GDM1 (cell line): ENCODE results near the gene TSBP1.
"Not testable (repeated sequence)": the region's sequence is repeated elsewhere in the genome, so short reads cannot be mapped to it uniquely, and the experiment has no call there.

Source experiments
- DNase-seq: peaks from one replicate; lab custom pipeline; 2025; lab: John Stamatoyannopoulos, UW

TSBP1 gene

DNA sequence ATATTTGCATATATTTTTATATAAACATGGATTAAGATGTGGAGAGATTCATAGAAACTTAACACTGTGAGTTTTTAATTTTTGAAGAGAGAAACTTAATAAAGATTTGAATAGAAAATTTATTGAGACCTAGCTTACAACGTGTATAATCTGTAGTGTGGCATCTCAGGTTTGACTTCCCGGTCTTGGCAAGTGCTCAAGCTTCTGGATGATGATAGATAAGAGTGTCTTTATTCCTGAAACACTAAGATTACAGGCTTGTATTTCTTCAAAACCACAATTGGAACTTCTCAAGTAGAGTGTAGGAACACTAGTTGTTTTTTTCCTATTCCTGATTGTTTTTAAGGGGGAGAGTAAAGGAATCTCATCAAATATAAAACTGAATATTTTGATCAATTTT lies 83.3 kb downstream of the TSBP1 start:
- no peak for DNase-seq

DNA sequence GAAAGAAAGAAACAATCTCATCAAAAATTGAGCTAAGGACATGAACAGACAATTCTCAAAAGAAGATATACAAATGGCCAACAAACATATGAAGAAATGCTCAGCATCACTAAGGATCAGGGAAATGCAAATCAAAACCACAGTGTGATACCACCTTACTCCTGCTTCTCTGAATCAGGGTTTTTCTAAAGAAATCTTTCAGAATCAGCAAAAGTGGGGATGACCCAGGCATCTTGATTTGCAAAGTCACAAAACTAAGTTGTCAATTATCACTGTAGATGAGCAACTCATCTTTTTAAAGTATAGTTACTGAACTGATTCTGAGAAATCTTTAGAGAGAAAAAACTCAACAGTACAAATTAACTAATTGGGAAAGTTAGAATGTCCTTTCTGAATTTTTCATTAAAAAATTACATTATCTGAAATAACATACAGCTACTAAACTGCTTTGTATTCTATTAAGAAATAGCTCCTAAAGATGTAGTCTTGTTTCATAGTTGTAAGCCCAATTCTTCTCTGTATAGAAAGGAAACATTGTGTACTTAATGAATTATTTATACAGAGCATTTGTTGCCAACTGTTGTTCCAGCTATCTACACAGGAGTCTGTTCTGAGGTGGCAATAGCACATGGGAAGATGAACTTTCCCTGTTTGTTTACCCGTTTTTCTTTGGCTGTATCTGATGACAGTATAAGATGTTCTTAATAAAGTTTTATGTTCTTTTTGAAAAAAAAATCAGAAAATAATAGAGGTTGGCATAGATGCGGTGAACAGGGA lies 97.7 kb downstream of the TSBP1 start:
- not testable (repeated sequence) for DNase-seq

DNA sequence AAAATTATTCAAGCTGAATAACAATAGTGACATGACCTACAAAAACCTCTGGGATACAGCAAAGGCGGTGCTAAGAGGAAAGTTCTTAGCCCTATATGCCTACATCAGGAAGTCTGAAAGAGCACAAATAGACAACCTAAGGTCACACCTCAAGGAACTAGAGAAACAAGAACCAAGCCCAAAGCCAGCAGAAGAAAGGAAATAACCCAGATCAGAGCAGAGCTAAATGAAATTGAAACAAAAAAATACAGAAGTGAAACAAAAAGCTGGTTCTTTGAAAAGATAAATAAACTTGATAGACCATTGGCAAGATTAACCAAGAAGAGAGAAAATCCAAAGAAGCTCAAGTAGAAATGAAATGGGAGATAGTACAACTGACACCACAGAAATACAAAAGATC lies 100.3 kb downstream of the TSBP1 start:
- DNase-seq, result no peak

DNA sequence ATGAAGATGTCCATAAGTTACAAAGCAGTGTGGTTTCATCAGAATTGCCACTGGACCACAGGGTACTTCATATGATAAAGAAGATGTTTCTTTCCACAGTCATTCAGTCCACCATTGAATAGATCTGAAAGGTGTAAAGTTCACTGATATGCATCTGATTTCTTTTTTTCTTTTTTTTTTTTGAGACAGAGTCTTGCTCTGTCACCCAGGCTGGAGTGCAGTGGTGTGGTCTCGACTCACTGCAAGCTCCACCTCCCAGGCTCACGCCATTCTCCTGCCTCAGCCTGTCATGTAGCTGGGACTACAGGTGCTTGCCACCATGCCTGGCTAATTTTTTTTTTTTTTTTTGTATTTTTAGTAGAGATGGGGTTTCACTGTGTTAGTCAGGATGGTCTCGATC lies 103.2 kb downstream of the TSBP1 start:
- DNase-seq, result not testable (repeated sequence)

- DNase-seq, result no peak
Observed at GRCh38 chr6:32267035-32267434, 104.7 kb downstream of the TSBP1 start.

- not testable (repeated sequence) for DNase-seq
Observed at GRCh38 chr6:32257262-32257661, 114.4 kb downstream of the TSBP1 start.

GRCh38 chr6:32255199-32256153 lies 116.2 kb downstream of the TSBP1 start:
- DNase-seq, result no peak

DNA sequence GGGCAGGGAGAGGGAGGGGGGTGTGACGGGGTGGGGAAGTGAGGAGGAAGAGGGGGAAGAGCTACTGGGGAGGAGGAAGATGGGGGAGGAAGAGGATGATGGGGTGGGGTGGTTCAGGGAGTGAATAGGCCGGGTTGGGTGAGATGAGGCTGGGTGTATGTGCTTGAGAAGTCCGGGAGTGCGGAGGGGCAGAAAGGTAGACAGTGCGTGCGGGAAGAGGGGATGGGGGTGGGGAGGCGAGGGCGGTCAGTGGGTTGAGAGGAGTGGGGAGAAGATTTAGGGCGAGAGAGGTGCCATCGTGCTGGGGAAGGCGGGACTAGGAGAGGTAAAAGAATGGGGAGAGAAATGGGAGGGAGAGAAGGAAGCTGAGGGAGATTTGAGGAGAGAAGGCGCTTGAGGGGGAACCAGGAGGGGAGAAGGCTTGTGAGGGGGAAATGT lies 116.9 kb downstream of the TSBP1 start:
- DNase-seq, result no peak

DNA sequence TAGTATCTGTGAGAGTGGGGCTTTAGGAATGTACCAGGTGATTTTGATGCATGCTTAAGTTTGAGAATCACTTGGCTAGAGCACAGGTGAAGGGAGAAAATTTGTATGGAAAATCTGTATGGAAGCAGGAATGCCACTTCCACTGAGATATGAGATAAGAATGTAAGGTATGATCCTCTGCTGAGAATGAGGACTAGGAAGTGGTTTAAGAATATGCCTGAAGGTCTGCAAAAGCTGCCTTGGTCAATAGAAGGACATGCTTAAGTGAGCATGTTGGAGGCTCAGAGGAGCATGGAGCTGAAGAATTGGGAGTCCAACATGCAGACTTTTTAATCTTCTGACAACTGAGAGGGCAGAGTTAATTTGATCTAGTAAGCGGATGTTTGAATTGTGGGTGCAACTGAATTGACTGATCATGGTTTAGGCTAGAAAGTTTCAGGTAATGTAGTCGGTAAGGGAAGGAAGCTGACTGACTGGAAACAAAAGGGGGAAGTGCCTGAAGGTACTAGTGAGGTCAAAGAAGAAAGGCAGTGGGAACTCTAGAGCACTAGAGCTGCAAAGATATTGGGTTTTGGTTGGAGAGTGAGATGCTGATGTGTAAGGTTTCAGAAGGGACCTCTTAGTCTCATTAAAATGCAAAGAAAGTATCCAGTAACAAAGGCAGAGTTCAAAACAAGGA lies 119.2 kb downstream of the TSBP1 start:
- DNase-seq, result no peak

DNA sequence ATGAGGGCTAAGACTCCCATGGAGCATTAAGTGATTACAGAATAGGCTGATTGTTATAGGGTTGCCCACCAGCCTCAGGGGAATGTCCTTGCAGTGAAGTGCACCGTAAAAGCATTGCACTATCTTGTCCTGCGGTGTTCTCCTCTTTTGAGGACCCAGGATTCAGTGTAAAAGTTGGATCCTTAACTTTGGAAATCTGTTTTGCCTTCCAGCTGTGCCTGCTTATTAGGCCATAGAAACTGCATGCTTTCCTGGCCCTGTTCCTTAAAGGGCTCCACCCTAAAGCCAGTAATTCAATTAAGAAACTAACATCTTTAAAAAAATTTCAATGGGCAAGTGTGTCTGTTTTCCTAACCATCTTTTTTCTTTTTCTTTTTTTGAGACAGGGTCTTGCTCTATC lies 122.4 kb downstream of the TSBP1 start:
- no peak for DNase-seq

DNA sequence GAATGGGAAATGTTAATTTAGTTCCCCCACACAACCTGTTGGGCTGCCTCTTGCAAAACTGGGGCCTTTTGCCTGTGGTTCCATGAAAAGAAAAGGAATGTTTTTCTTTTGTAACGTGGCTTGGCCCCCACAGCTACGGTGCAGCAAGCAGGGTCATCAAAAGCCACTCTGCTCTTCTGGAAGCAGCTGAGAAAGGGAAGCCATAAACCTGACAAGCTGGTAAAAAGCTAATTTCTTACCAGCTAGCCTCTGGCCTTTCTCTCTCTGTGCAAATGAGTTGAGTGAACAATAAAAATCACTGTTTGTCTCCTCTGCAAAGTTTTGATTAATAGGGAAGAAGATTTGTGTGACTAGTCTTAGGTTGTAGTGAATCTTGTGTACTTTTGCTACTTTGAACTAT lies 124.3 kb downstream of the TSBP1 start:
- DNase-seq, result no peak

DNA sequence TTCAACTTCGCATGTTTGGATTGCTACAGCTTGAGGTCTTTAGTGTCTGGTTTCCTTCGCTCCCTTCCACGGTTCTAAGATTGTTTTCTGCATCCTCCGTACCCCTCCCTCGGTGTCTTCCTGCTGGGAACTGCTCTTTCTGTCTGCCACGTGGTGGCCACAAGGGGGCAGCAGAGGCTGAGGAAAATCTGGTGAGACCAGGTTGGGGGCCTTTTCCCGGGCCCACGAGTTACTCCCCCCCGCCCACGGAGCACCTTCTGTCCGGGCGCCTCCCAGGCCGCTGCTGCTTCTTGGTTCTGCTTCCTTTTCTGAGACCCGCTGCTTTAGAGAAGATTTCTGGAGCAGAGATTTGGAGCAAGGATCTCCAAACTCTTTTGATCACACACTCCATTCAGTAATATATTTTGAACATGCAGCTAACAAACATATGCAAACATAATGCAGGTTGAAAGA lies 126.7 kb downstream of the TSBP1 start:
- DNase-seq, result peak; percentile 55

- DNase-seq, result no peak
Observed at GRCh38 chr6:32244270-32244669, 127.4 kb downstream of the TSBP1 start.
